Measurements from ENCODE around the gene MREG. TPM values are rescaled to one million over a fixed set of nuclear protein-coding genes. Genes with fewer than 3 reads are reported as not detected.
A peak's percentile ranks its signal among the peaks of the same experiment; 100 is the strongest.

Gene MREG
- polyA plus RNA-seq, 3 donors, result 0.14 to 0.47 TPM; not detected in 1

DNA sequence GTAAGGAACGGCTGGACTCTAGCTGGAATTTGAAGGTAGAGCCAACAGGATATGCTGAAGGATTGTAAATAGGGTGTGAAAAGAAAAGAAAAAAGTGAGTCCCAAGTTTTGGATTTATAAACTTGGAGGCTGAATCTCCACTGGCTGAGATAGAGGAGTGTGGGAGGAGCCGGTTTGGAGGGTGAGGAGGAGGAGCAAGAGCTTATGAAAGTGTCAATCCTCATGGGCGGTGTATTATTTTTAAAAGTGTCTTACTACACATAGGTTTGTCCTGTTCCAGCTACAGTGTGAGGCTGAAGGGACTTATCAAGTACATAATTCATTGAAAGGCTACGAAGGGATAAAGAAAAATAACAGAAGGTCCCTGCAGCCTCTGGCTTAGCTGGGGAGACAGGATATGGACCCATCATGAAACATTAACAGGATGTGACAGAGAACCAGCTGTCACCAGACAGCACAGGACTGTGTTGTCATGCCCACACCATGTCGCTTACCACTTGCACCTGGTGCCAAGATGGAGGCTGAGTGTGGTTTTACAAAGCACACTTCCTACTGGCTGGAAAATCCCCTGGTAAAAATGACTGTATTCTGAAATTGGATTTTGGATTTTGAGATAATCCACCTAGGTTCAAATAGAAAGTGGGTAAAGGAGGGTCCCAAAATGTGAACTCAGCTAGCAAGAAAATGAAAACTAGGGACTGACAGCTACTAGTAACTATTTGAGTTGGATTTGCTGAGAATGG is 2.5 kb upstream of the MREG start:
- Histone ChIP-seq H3K36me3 (replicated peaks in 1 of 2; ENCODE audit: control insufficient read depth in 1 of 2, insufficient read depth in 2 of 2, low read length in 2 of 2) (no peaks in the 10 kb centered on the region), H2AFZ (ENCODE audit: insufficient read depth, low read depth, low read length, poor library complexity, severe bottlenecking) (no peak overlapping the region), H3K4me3 (replicated peaks in 1 of 3; ENCODE audit: low read depth in 2 of 3, low read length in 3 of 3) (no peak overlapping the region), H3K27me3 (ENCODE audit: control insufficient read depth in 2 of 2, insufficient read depth in 2 of 2, low read length in 2 of 2) (peaks cover 9 to 15% of the 10 kb centered on the region in 2 donors), H3K9ac (ENCODE audit: insufficient read depth, low read length, poor library complexity, severe bottlenecking) (no peak overlapping the region), H4K20me1 (ENCODE audit: insufficient read depth, low read length) (no peaks in the 10 kb centered on the region), H3K9me3 (replicated peaks in 1 of 2; ENCODE audit: control insufficient read depth in 1 of 2, insufficient read depth in 1 of 2, low read length in 2 of 2) (no peaks in the 10 kb centered on the region), H3K4me2 (replicated peaks; ENCODE audit: extremely low read depth, low read length, poor library complexity, severe bottlenecking) (no peak overlapping the region), H3K27ac (ENCODE audit: low read depth in 1 of 2, low read length in 2 of 2) (no peak overlapping the region), H3K79me2 (ENCODE audit: insufficient read depth, low read length) (no peaks in the 10 kb centered on the region), H3K4me1 (ENCODE audit: control insufficient read depth in 1 of 2, insufficient read depth in 2 of 2, low read length in 2 of 2) (peaks cover 7 to 12% of the 10 kb centered on the region in 2 donors)
- WGBS (ENCODE audit: insufficient coverage), result 84% methylated on average over 2 of the region's 5 CpGs
- H3K27ac Mint-ChIP-seq, result peak overlapping the region in 2 of 7 donors; percentile 51 to 68
- peaks cover 0 to 4% (median 0%) of the 10 kb centered on the region in 7 donors for H3K9me3 Mint-ChIP-seq
- DNase-seq, result peak in 1 of 3 donors; percentile 41
- no peak overlapping the region for H3K4me3 Mint-ChIP-seq
- peaks cover 17% of the 10 kb centered on the region for H3K4me1 Mint-ChIP-seq
- peaks cover 8 to 18% of the 10 kb centered on the region in 2 donors for H3K36me3 Mint-ChIP-seq
- TF ChIP-seq, protein P1, sequence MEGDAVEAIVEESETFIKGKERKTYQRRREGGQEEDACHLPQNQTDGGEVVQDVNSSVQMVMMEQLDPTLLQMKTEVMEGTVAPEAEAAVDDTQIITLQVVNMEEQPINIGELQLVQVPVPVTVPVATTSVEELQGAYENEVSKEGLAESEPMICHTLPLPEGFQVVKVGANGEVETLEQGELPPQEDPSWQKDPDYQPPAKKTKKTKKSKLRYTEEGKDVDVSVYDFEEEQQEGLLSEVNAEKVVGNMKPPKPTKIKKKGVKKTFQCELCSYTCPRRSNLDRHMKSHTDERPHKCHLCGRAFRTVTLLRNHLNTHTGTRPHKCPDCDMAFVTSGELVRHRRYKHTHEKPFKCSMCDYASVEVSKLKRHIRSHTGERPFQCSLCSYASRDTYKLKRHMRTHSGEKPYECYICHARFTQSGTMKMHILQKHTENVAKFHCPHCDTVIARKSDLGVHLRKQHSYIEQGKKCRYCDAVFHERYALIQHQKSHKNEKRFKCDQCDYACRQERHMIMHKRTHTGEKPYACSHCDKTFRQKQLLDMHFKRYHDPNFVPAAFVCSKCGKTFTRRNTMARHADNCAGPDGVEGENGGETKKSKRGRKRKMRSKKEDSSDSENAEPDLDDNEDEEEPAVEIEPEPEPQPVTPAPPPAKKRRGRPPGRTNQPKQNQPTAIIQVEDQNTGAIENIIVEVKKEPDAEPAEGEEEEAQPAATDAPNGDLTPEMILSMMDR (IDR thresholded peaks at IDR 0.05), result no peak
- intact Hi-C loops (cut with micrococcal nuclease), result no loop called here
- peaks cover 9 to 14% (median 14%) of the 10 kb centered on the region in 3 donors for H3K27me3 Mint-ChIP-seq (ENCODE audit: low read depth in 3 of 3)

DNA sequence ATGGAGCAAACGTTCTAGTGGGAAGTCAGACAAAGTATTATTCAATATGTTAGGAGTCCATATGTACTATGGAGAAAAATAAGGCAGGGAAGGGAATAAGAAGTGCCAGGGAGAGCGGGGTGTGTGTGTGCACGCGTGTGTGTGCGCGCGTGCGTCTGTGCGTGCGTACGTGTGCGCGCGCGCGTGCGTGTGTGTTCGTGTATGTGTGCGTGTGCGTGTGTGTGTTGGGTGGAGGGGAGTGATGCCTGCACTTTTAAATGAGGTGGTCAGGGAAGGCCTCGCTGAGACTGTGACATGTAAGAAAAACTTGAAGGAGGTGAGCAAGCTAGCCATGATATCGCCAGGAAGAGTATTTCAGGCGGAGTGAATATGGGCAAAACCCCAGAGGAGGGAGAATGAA is 1.6 kb upstream of the MREG start:
- Histone ChIP-seq H3K27ac (ENCODE audit: low read depth in 1 of 2, low read length in 2 of 2) (no peak overlapping the region), H3K4me2 (replicated peaks; ENCODE audit: extremely low read depth, low read length, poor library complexity, severe bottlenecking) (no peak overlapping the region), H2AFZ (ENCODE audit: insufficient read depth, low read depth, low read length, poor library complexity, severe bottlenecking) (no peak overlapping the region), H3K4me3 (replicated peaks in 1 of 3; ENCODE audit: low read depth in 2 of 3, low read length in 3 of 3) (no peak overlapping the region), H4K20me1 (ENCODE audit: insufficient read depth, low read length) (no peaks in the 10 kb centered on the region), H3K4me1 (ENCODE audit: control insufficient read depth in 1 of 2, insufficient read depth in 2 of 2, low read length in 2 of 2) (peaks cover 7 to 12% of the 10 kb centered on the region in 2 donors), H3K9me3 (replicated peaks in 1 of 2; ENCODE audit: control insufficient read depth in 1 of 2, insufficient read depth in 1 of 2, low read length in 2 of 2) (no peaks in the 10 kb centered on the region), H3K36me3 (replicated peaks in 1 of 2; ENCODE audit: control insufficient read depth in 1 of 2, insufficient read depth in 2 of 2, low read length in 2 of 2) (no peaks in the 10 kb centered on the region), H3K9ac (ENCODE audit: insufficient read depth, low read length, poor library complexity, severe bottlenecking) (no peak overlapping the region), H3K27me3 (ENCODE audit: control insufficient read depth in 2 of 2, insufficient read depth in 2 of 2, low read length in 2 of 2) (peaks cover 9 to 15% of the 10 kb centered on the region in 2 donors), H3K79me2 (ENCODE audit: insufficient read depth, low read length) (no peaks in the 10 kb centered on the region)
- intact Hi-C loops (cut with micrococcal nuclease), result no loop called here
- H3K9me3 Mint-ChIP-seq, result peaks cover 0 to 4% (median 0%) of the 10 kb centered on the region in 7 donors
- DNase-seq, result no peak
- peaks cover 5 to 18% of the 10 kb centered on the region in 2 donors for H3K36me3 Mint-ChIP-seq
- H3K4me1 Mint-ChIP-seq, result peaks cover 17% of the 10 kb centered on the region
- WGBS (ENCODE audit: insufficient coverage), result 91% methylated on average over 22 of the region's 23 CpGs
- no peak overlapping the region for H3K27ac Mint-ChIP-seq
- H3K27me3 Mint-ChIP-seq (ENCODE audit: low read depth in 3 of 3), result peaks cover 9 to 14% (median 14%) of the 10 kb centered on the region in 3 donors
- TF ChIP-seq, protein P1 (IDR thresholded peaks at IDR 0.05), result no peak
- no peak overlapping the region for H3K4me3 Mint-ChIP-seq
